ENCODE measurements around the gene HOXB6. TPM values are rescaled to one million over a fixed set of nuclear protein-coding genes. Genes with fewer than 3 reads are reported as not detected.

Gene HOXB6
- total RNA-seq, 4 donors from 2014 or later, result 0.88 to 18.2 (median 7.3) TPM; not detected in 1

GRCh38 chr17:48592577-48592976, 12.2 kb downstream of the HOXB6 start:
- no peak for TF ChIP-seq CTCF (IDR thresholded peaks at IDR 0.05)
- no peak for TF ChIP-seq POLR2A (IDR thresholded peaks at IDR 0.05)
- H3K27ac ChIP-seq, result no peak overlapping the region
- H3K36me3 ChIP-seq, result no peaks in the 10 kb centered on the region
- no peaks in the 10 kb centered on the region for H3K9me3 ChIP-seq
- no peak overlapping the region for H3K4me3 ChIP-seq
- peaks cover 0 to 2% of the 10 kb centered on the region in 2 donors for H3K4me1 ChIP-seq
- H3K27me3 ChIP-seq, result peaks cover 7 to 53% of the 10 kb centered on the region in 2 donors
- intact Hi-C loops (cut with DNase I; ENCODE audit: low total_unique reads), result loop anchor here (10.0 kb wide), 1 partner anchor 248 kb away; no protein-coding TSS in a partner anchor
- no peak for DNase-seq

GRCh38 chr17:48592057-48592514, 12.7 kb downstream of the HOXB6 start:
- H3K4me3 ChIP-seq, result no peak overlapping the region
- H3K36me3 ChIP-seq, result no peaks in the 10 kb centered on the region
- no peak for DNase-seq
- H3K27me3 ChIP-seq, result peaks cover 2 to 52% of the 10 kb centered on the region in 2 donors
- H3K9me3 ChIP-seq, result no peaks in the 10 kb centered on the region
- H3K4me1 ChIP-seq, result no peaks in the 10 kb centered on the region
- intact Hi-C loops (cut with DNase I; ENCODE audit: low total_unique reads), result loop anchor here (10.0 kb wide), 1 partner anchor 247 kb away; no protein-coding TSS in a partner anchor
- H3K27ac ChIP-seq, result no peak overlapping the region
- TF ChIP-seq POLR2A (IDR thresholded peaks at IDR 0.05) (no peak), CTCF (IDR thresholded peaks at IDR 0.05) (no peak)

DNA sequence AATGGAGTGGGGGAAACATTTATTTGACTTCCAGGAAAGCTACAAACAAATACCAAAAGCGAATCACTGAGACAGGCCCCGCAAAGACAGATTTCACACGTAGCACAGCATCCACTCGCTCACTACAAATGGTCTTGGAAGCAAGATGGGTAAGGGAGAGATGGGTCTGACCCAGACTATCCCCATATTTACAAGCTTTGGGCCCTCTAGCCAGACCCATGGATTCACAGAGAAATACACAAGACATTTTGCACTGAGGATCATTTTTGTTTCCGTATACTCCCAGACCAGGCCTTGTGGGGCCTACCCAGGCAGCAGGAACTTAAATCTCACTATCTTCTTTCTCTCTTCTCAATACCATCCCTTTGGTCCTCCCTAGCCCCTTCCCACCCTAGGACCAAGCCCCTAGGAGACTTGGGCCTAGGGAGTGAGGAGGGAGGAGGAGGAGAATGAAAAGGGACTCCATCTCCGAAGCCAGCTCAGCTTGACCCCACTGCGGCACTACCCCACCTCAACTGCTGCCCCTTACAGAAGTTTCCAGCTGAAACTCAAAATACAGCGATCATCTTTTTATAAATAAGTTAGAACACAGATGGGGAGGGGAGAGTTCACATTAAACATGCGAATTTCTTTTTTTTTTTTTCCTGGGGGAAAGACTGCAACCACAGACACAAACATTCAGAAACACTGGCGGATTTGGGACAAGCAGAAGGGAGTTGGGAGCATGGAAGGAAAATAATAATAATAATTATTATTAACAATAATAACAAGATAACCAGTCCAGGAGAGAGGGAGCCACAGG, 13.3 kb downstream of the HOXB6 start:
- Histone ChIP-seq H3K4me3 (no peak overlapping the region), H3K36me3 (no peaks in the 10 kb centered on the region), H3K4me1 (no peaks in the 10 kb centered on the region), H3K27me3 (peaks cover 0 to 52% of the 10 kb centered on the region in 2 donors), H3K9me3 (no peaks in the 10 kb centered on the region), H3K27ac (no peak overlapping the region)
- DNase-seq, result no peak
- TF ChIP-seq POLR2A (IDR thresholded peaks at IDR 0.05) (no peak), CTCF (IDR thresholded peaks at IDR 0.05) (no peak)
- intact Hi-C loops (cut with DNase I; ENCODE audit: low total_unique reads), result loop anchor here (10.0 kb wide), 1 partner anchor 247 kb away; no protein-coding TSS in a partner anchor

GRCh38 chr17:48590607-48591161, 14.1 kb downstream of the HOXB6 start:
- intact Hi-C loops (cut with DNase I; ENCODE audit: low total_unique reads), result loop anchor here (10.0 kb wide), 1 partner anchor 246 kb away; no protein-coding TSS in a partner anchor
- no peaks in the 10 kb centered on the region for H3K36me3 ChIP-seq
- H3K4me3 ChIP-seq, result no peak overlapping the region
- peaks cover 0 to 52% of the 10 kb centered on the region in 2 donors for H3K27me3 ChIP-seq
- peak overlapping the region; percentile 25 to 68 for H3K27ac ChIP-seq
- DNase-seq, result no peak
- H3K4me1 ChIP-seq, result no peaks in the 10 kb centered on the region
- no peaks in the 10 kb centered on the region for H3K9me3 ChIP-seq
- no peak for TF ChIP-seq POLR2A (IDR thresholded peaks at IDR 0.05)
- TF ChIP-seq CTCF (IDR thresholded peaks at IDR 0.05), result no peak

Data from uterus (tissue), 4 donors.